Upper lobe of left lung (tissue), 6 donors: ENCODE measurements around the gene LTN1. TPM values are rescaled to one million over a fixed set of nuclear protein-coding genes. Genes with fewer than 3 reads are reported as not detected.

ENCODE experiments used
- ATAC-seq, 2 donors: fragments of 200-7000 bp; cut with Tn5 transposase; one replicate each; pipeline ENCODE4 v1.9.1; 2022; ENCODE audit warnings: mild to moderate bottlenecking in 2 of 2, moderate library complexity in 2 of 2; ENCODE audit not compliant: low FRiP score in 2 of 2
- DNase-seq, 2 donors: peaks; one replicate each; pipeline ENCODE4 v3.0.0-alpha.2; 2019 to 2020
- H3K27ac ChIP-seq, 4 donors: fragments of 200-600 bp; sonication (generic); one replicate each; pipeline ENCODE4 v1.5.1; 2016 to 2019
- H3K27me3 ChIP-seq, 4 donors: fragments of 200-600 bp; sonication (generic); one replicate each; pipeline ENCODE4 v1.5.1; 2017 to 2019
- H3K36me3 ChIP-seq, 4 donors: fragments of 200-600 bp; sonication (generic); one replicate each; pipeline ENCODE4 v1.5.1; 2016 to 2019
- H3K4me1 ChIP-seq, 4 donors: fragments of 200-600 bp; sonication (generic); one replicate each; pipeline ENCODE4 v1.5.1; 2018 to 2019
- H3K4me3 ChIP-seq, 4 donors: fragments of 200-600 bp; sonication (generic); one replicate each; pipeline ENCODE4 v1.5.1; 2017 to 2019; ENCODE audit warnings: mild to moderate bottlenecking in 2 of 4, moderate library complexity in 1 of 4
- H3K9me3 ChIP-seq, 4 donors: fragments of 200-600 bp; sonication (generic); one replicate each; pipeline ENCODE4 v1.5.1; 2018 to 2019
- EP300 ChIP-seq, 4 donors: sonication (generic); formaldehyde crosslinking; IDR thresholded peaks; one replicate each; pipeline ENCODE4 v1.5.1; 2017; ENCODE audit warnings: antibody characterized with exemption in 4 of 4, control low read depth in 2 of 4
- POLR2A ChIP-seq, 4 donors: fragments of 450-650 bp; IDR thresholded peaks; one replicate each; pipeline ENCODE4 v1.5.1; 2016 to 2017; ENCODE audit warnings: antibody characterized with exemption in 4 of 4, mild to moderate bottlenecking in 2 of 4
- POLR2AphosphoS5 ChIP-seq, 2 donors: sonication (generic); formaldehyde crosslinking; IDR thresholded peaks; one replicate each; pipeline ENCODE4 v1.5.1; 2017; ENCODE audit warnings: antibody characterized with exemption in 2 of 2
- WGBS, 2 donors: methylation state at CpG; one replicate each; pipeline ENCODE4 v1.1.5; 2017 to 2018; 5-methylcytosine and 5-hydroxymethylcytosine counted together
- total RNA-seq, 6 donors: library from RNA; depleted of rRNA in 4 of 6; stranded (reverse); fragments of >200 nt in 4 of 6; gene quantifications; one replicate each; pipeline versions ENCODE4 v1.1.0 to v1.2.1, GENCODE V29; 2016 to 2021
- TF ChIP-seq, protein P1 (sequence below), 6 experiments: fragments of 450-650 bp in 4 of 6; fragments of 200-600 bp in 2 of 6; sonication (generic) in 2 of 6; IDR thresholded peaks; one replicate each; pipeline ENCODE4 v1.5.1; 2016 to 2019; ENCODE audit warnings: antibody characterized with exemption in 6 of 6
- donor health status: DM: no; HTN: no; CAD: no; lungs with moderate emphysema.
- donor health status: DM: no; HTN: yes; CAD: no; lungs with severe emphysema.

LTN1 gene
- total RNA-seq, 6 donors from 2014 or later = 7.4 to 45.6 (median 21.4) TPM

DNA sequence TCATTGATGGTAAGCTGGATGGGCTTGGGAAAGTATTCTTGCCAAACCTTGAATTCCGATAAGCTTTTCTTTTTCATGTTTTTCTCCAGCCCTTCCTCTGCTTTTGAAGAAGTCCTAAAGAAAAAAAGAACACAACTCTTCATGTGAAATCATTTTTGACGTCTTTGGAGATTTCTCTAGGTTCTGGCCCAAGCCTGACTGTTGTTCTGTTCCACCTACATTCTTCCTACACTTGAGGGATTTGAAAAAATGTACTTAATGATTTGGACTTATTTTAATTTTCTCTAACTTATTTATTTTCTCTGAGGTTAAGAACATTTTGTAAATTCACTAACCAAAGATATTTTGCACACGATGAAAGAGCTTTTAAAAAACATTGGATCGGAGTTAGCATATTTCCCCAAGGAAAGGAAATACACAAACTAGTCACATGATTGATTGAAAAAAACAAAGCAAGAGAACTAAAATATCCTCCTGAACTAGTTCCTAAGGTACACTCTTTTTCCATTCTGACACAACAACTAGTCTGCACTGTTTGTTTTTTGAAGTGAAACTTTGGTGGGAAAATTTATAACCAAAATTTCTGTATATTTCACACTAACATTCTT is 82.3 kb downstream of the LTN1 start:
- H3K36me3 ChIP-seq = no peaks in the 10 kb centered on the region
- WGBS, 2 donors = 62 to 73% methylated on average over 4 of the region's 4 CpGs
- no peak for DNase-seq
- H3K27ac ChIP-seq = no peak overlapping the region
- no peak overlapping the region for H3K4me3 ChIP-seq
- no peak for ATAC-seq
- H3K27me3 ChIP-seq = no peaks in the 10 kb centered on the region
- H3K9me3 ChIP-seq = no peaks in the 10 kb centered on the region
- H3K4me1 ChIP-seq = no peaks in the 10 kb centered on the region
- TF ChIP-seq EP300 (IDR thresholded peaks at IDR 0.05) = no peak
- no peak for TF ChIP-seq POLR2A (IDR thresholded peaks at IDR 0.05)
- TF ChIP-seq POLR2AphosphoS5 (IDR thresholded peaks at IDR 0.05) = no peak
- TF ChIP-seq, protein P1, sequence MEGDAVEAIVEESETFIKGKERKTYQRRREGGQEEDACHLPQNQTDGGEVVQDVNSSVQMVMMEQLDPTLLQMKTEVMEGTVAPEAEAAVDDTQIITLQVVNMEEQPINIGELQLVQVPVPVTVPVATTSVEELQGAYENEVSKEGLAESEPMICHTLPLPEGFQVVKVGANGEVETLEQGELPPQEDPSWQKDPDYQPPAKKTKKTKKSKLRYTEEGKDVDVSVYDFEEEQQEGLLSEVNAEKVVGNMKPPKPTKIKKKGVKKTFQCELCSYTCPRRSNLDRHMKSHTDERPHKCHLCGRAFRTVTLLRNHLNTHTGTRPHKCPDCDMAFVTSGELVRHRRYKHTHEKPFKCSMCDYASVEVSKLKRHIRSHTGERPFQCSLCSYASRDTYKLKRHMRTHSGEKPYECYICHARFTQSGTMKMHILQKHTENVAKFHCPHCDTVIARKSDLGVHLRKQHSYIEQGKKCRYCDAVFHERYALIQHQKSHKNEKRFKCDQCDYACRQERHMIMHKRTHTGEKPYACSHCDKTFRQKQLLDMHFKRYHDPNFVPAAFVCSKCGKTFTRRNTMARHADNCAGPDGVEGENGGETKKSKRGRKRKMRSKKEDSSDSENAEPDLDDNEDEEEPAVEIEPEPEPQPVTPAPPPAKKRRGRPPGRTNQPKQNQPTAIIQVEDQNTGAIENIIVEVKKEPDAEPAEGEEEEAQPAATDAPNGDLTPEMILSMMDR (IDR thresholded peaks at IDR 0.05) = no peak

DNA sequence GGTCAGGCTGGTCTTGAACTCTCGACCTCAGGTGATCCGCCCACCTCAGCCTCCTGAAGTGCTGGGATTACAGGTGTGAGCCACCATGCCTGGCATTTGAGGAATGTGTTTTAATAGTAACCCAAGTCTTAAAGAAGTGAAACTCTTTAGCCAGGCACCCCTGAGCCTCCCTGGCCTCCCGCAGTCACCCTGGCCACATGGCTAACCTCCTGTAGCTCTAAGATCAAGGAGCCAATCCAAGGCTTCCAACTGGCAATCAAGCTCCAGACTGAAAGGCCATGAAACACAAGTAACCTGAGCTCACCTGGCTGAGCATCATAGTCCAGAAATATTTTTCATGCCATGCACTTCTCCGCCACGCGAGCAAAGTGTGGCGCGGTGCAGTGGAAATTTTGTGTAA is 84.3 kb downstream of the LTN1 start:
- 96 to 97% methylated on average over 8 of the region's 8 CpGs for WGBS, 2 donors
- no peaks in the 10 kb centered on the region for H3K36me3 ChIP-seq
- no peaks in the 10 kb centered on the region for H3K9me3 ChIP-seq
- ATAC-seq = no peak
- no peak for TF ChIP-seq POLR2A (IDR thresholded peaks at IDR 0.05)
- no peak for TF ChIP-seq EP300 (IDR thresholded peaks at IDR 0.05)
- no peak for TF ChIP-seq POLR2AphosphoS5 (IDR thresholded peaks at IDR 0.05)
- TF ChIP-seq, protein P1 (IDR thresholded peaks at IDR 0.05) = no peak
- no peak for DNase-seq
- no peaks in the 10 kb centered on the region for H3K27me3 ChIP-seq
- H3K27ac ChIP-seq = no peak overlapping the region
- H3K4me3 ChIP-seq = no peak overlapping the region
- no peaks in the 10 kb centered on the region for H3K4me1 ChIP-seq

DNA sequence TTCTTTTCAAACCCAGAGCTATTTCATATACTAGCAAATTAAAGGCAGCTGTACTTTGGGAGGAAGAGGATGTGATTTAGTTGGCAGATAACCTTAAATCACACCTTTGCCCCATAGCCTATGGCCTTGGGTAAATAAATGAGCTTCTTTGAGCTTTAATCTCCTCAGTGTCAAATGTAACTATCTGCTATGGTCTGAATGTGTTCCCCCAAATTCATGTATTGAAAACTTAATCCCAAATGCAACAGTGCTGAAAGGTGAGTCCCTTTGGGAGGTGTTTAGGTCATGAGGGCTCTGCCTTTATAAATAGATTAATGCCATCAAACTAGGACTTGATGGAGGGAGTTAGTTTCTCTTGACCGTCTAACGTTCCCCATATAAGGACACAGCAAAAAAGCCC is 85.8 kb downstream of the LTN1 start:
- H3K27me3 ChIP-seq = no peaks in the 10 kb centered on the region
- DNase-seq = no peak
- no peaks in the 10 kb centered on the region for H3K4me1 ChIP-seq
- H3K4me3 ChIP-seq = no peak overlapping the region
- no peak for ATAC-seq
- no peak for TF ChIP-seq POLR2AphosphoS5 (IDR thresholded peaks at IDR 0.05)
- no peak for TF ChIP-seq POLR2A (IDR thresholded peaks at IDR 0.05)
- no peak for TF ChIP-seq EP300 (IDR thresholded peaks at IDR 0.05)
- TF ChIP-seq, protein P1 (IDR thresholded peaks at IDR 0.05) = no peak
- no peaks in the 10 kb centered on the region for H3K36me3 ChIP-seq
- 68 to 81% methylated on average over 2 of the region's 2 CpGs for WGBS, 2 donors
- H3K9me3 ChIP-seq = no peaks in the 10 kb centered on the region
- H3K27ac ChIP-seq = no peak overlapping the region

- TF ChIP-seq POLR2AphosphoS5 (IDR thresholded peaks at IDR 0.05) (no peak), EP300 (IDR thresholded peaks at IDR 0.05) (no peak), POLR2A (IDR thresholded peaks at IDR 0.05) (no peak)
- TF ChIP-seq, protein P1 (IDR thresholded peaks at IDR 0.05) = no peak
- 88% methylated on average over 1 of the region's 1 CpG for WGBS, 2 donors
- Histone ChIP-seq H3K9me3 (no peaks in the 10 kb centered on the region), H3K27me3 (no peaks in the 10 kb centered on the region), H3K4me1 (no peaks in the 10 kb centered on the region), H3K36me3 (no peaks in the 10 kb centered on the region), H3K4me3 (no peak overlapping the region), H3K27ac (no peak overlapping the region)
- no peak for DNase-seq
- ATAC-seq = no peak
Measured at GRCh38 chr21:28906236-28906635, 86.4 kb downstream of the LTN1 start.

- no peak for ATAC-seq
- Histone ChIP-seq H3K36me3 (no peaks in the 10 kb centered on the region), H3K4me1 (no peaks in the 10 kb centered on the region), H3K9me3 (no peaks in the 10 kb centered on the region), H3K27ac (no peak overlapping the region), H3K4me3 (no peak overlapping the region), H3K27me3 (no peaks in the 10 kb centered on the region)
- no peak for DNase-seq
- 62 to 82% methylated on average over 1 of the region's 1 CpG for WGBS, 2 donors
- TF ChIP-seq POLR2A (IDR thresholded peaks at IDR 0.05) = no peak
- no peak for TF ChIP-seq POLR2AphosphoS5 (IDR thresholded peaks at IDR 0.05)
- TF ChIP-seq, protein P1 (IDR thresholded peaks at IDR 0.05) = no peak
- TF ChIP-seq EP300 (IDR thresholded peaks at IDR 0.05) = no peak
Measured at GRCh38 chr21:28904961-28905435, 87.7 kb downstream of the LTN1 start.
